SK-N-SH (cell line): ENCODE results near the gene STEEP1. TPM values are rescaled to one million over a fixed set of nuclear protein-coding genes. Genes with fewer than 3 reads are reported as not detected.

Experiments
- CTCF ChIA-PET: fragments of 300-600, 350-600 bp; formaldehyde crosslinking; extraction: SDS; loops from one replicate; lab custom pipeline; 2021; lab: Yijun Ruan, JAX
- POLR2A ChIA-PET: fragments of 350-600 bp; sonication (Branson Sonifier 250); formaldehyde crosslinking; extraction: SDS; loops from one replicate; lab custom pipeline; 2020; ENCODE audit warnings: antibody characterized with exemption, inconsistent platforms; lab: Yijun Ruan, JAX
- DNase-seq: peaks from one replicate; pipeline ENCODE4 v3.0.0; 2012
- H2AFZ ChIP-seq: fragments of 200-600 bp; sonication (generic); 2 replicates; pipeline ENCODE4 v1.8.1; 2016; ENCODE audit warnings: antibody characterized with exemption, mild to moderate bottlenecking, low read depth
- H3F3A ChIP-seq: fragments of 200-600 bp; sonication (generic); replicated peaks from 2 replicates; pipeline ENCODE3; 2016; ENCODE audit warnings: antibody characterized with exemption, mild to moderate bottlenecking; ENCODE audit not compliant: insufficient read depth
- H3K27ac ChIP-seq, 2 experiments: fragments of 200-500 bp in 1 of 2; fragments of 200-600 bp in 1 of 2; sonication (Bioruptor generic) in 1 of 2; sonication (generic), shearing (Covaris generic) in 1 of 2; 2 replicates each; pipeline versions ENCODE4 v1.5.1 to v1.6.1; 2014 to 2016; ENCODE audit warnings: low read depth in 2 of 2, inconsistent platforms in 1 of 2, low read length in 1 of 2, mild to moderate bottlenecking in 1 of 2, mixed read lengths in 1 of 2
- H3K27me3 ChIP-seq: fragments of 200-600 bp; sonication (generic), shearing (Covaris generic); 2 replicates; pipeline ENCODE4 v1.6.1; 2016; ENCODE audit warnings: mixed run types; ENCODE audit not compliant: insufficient read depth
- H3K36me3 ChIP-seq, 2 experiments: fragments of 200-500 bp in 1 of 2; fragments of 200-600 bp in 1 of 2; sonication (Bioruptor generic) in 1 of 2; sonication (generic) in 1 of 2; replicated peaks in 1 of 2; 2 replicates each; pipeline versions ENCODE3 to v1.5.1; 2014 to 2016; ENCODE audit warnings: low read length in 1 of 2, mild to moderate bottlenecking in 1 of 2; ENCODE audit not compliant: insufficient read depth in 2 of 2, control insufficient read depth in 1 of 2
- H3K4me1 ChIP-seq, 2 experiments: fragments of 200-500 bp in 1 of 2; fragments of 200-600 bp in 1 of 2; sonication (Bioruptor generic) in 1 of 2; sonication (generic), shearing (Covaris generic) in 1 of 2; 2 replicates each; pipeline versions ENCODE4 v1.5.1 to v1.6.1; 2014 to 2016; ENCODE audit warnings: low read depth in 1 of 2, low read length in 1 of 2, mixed run types in 1 of 2; ENCODE audit not compliant: insufficient read depth in 2 of 2, control insufficient read depth in 1 of 2
- H3K4me2 ChIP-seq: fragments of 200-600 bp; sonication (generic), shearing (Covaris generic); 2 replicates; pipeline ENCODE4 v1.6.1; 2017; ENCODE audit warnings: mixed run types
- H3K4me3 ChIP-seq, 2 experiments: fragments of 200-500 bp in 1 of 2; fragments of 200-600 bp in 1 of 2; sonication (Bioruptor generic) in 1 of 2; sonication (generic), shearing (Covaris generic) in 1 of 2; 2 replicates each; pipeline versions ENCODE4 v1.5.1 to v1.8.1; 2014 to 2016; ENCODE audit warnings: low read depth in 2 of 2, inconsistent platforms in 1 of 2, low read length in 1 of 2, mild to moderate bottlenecking in 1 of 2, mixed read lengths in 1 of 2, moderate library complexity in 1 of 2
- H3K79me2 ChIP-seq: fragments of 200-600 bp; sonication (generic); 2 replicates; pipeline ENCODE4 v1.8.1; 2017; ENCODE audit warnings: mild to moderate bottlenecking; ENCODE audit not compliant: insufficient read depth
- H3K9ac ChIP-seq: fragments of 200-600 bp; sonication (generic); 2 replicates; pipeline ENCODE4 v1.6.1; 2017; ENCODE audit warnings: mixed run types
- H3K9me2 ChIP-seq: fragments of 200-600 bp; sonication (generic); 2 replicates; pipeline ENCODE4 v1.6.1; 2017; ENCODE audit warnings: mixed run types
- H3K9me3 ChIP-seq: fragments of 200-600 bp; sonication (generic); 2 replicates; pipeline ENCODE4 v1.6.1; 2017; ENCODE audit warnings: mixed run types, mild to moderate bottlenecking, moderate library complexity
- H4K20me1 ChIP-seq: fragments of 200-600 bp; sonication (generic); 2 replicates; pipeline ENCODE4 v1.6.1; 2017; ENCODE audit warnings: mild to moderate bottlenecking, mixed run types; ENCODE audit not compliant: insufficient read depth
- CHD2 ChIP-seq: fragments of 150-350 bp; IDR thresholded peaks from 2 replicates; pipeline ENCODE4 v1.6.1; 2018; ENCODE audit warnings: low read length; ENCODE audit not compliant: partially characterized antibody
- CTCF ChIP-seq: fragments of 200-600 bp; sonication (generic); IDR thresholded peaks from 2 replicates; pipeline ENCODE4 v1.6.1; 2017; ENCODE audit warnings: antibody characterized with exemption, mild to moderate bottlenecking, moderate library complexity
- FOXJ3 ChIP-seq: sonication (generic); formaldehyde crosslinking; IDR thresholded peaks from 2 replicates; pipeline ENCODE4 v1.5.1; 2020; ENCODE audit warnings: mild to moderate bottlenecking, missing genetic modification reagents
- FOXM1 ChIP-seq: IDR thresholded peaks from 2 replicates; pipeline ENCODE4 v1.4.0; 2012; ENCODE audit warnings: low read depth, mild to moderate bottlenecking
- GABPA ChIP-seq: IDR thresholded peaks from 2 replicates; pipeline ENCODE4 v1.4.0; 2012; ENCODE audit warnings: low read depth, mild to moderate bottlenecking
- GATA2 ChIP-seq: sonication (generic); formaldehyde crosslinking; IDR thresholded peaks from 2 replicates; pipeline ENCODE4 v1.5.0; 2020; ENCODE audit warnings: mild to moderate bottlenecking, missing genetic modification reagents
- MAX ChIP-seq: IDR thresholded peaks from 2 replicates; pipeline ENCODE4 v1.4.0; 2012; ENCODE audit warnings: low read depth
- MEF2A ChIP-seq: IDR thresholded peaks from 2 replicates; pipeline ENCODE4 v1.4.0; 2012; ENCODE audit warnings: low read depth, borderline replicate concordance
- MXI1 ChIP-seq: IDR thresholded peaks from 2 replicates; pipeline ENCODE4 v1.6.1; 2012; ENCODE audit warnings: mild to moderate bottlenecking, low read depth, low read length, improper control_type of control experiment
- NRF1 ChIP-seq: IDR thresholded peaks from 2 replicates; pipeline ENCODE4 v1.6.1; 2012; ENCODE audit warnings: low read depth, mild to moderate bottlenecking, low read length
- POLR2AphosphoS5 ChIP-seq: IDR thresholded peaks from 2 replicates; pipeline ENCODE4 v1.6.1; 2012; ENCODE audit warnings: low read depth, low read length
- RAD21 ChIP-seq: IDR thresholded peaks from 2 replicates; pipeline ENCODE4 v1.6.1; 2012; ENCODE audit warnings: mild to moderate bottlenecking, low read length
- RCOR1 ChIP-seq: fragments of 150-350 bp; IDR thresholded peaks from 2 replicates; pipeline ENCODE4 v1.6.1; 2017; ENCODE audit warnings: antibody characterized with exemption, low read length
- REST ChIP-seq: IDR thresholded peaks from 2 replicates; pipeline ENCODE4 v1.6.1; 2012; ENCODE audit warnings: mild to moderate bottlenecking, low read depth, low read length, moderate library complexity
- SIN3A ChIP-seq: IDR thresholded peaks from 2 replicates; pipeline ENCODE4 v1.6.1; 2012; ENCODE audit warnings: low read depth, mild to moderate bottlenecking, low read length, moderate library complexity, borderline replicate concordance
- TAF1 ChIP-seq: IDR thresholded peaks from 2 replicates; pipeline ENCODE4 v1.6.1; 2012; ENCODE audit warnings: low read depth, mild to moderate bottlenecking, low read length, moderate library complexity, borderline replicate concordance
- TCF12 ChIP-seq: IDR thresholded peaks from 2 replicates; pipeline ENCODE4 v1.4.0; 2012
- ZBTB33 ChIP-seq: IDR thresholded peaks from 2 replicates; pipeline ENCODE4 v1.4.0; 2012; ENCODE audit warnings: low read depth, borderline replicate concordance
- WGBS: methylation state at CpG from one replicate; pipeline ENCODE4 v1.1.6; 2017; ENCODE audit warnings: low lambda C conversion rate; 5-methylcytosine and 5-hydroxymethylcytosine counted together
- polyA plus RNA-seq, 3 experiments: library from polyadenylated mRNA; depleted of rRNA; stranded (reverse); fragments of >200 nt; gene quantifications; 2 replicates each; pipeline ENCODE4 v1.2.3, GENCODE V29; 2012

STEEP1 gene
- polyA plus RNA-seq, 1 of the 3 experiments (the other 2 are of a cell fraction) = 19.2 TPM

- no peaks in the 10 kb centered on the region for H3K9me3 ChIP-seq
- H3K4me3 ChIP-seq = no peak overlapping the region
- TF ChIP-seq FOXM1 = no peak
- no peak for TF ChIP-seq MEF2A
- TF ChIP-seq, all 33 proteins: peak for 0
- Histone ChIP-seq H3K79me2 (peaks cover 32% of the 10 kb centered on the region), H3K4me1 (no peaks in the 10 kb centered on the region; a peak in 1 of 4 replicates), H3K27me3 (peaks cover 10% of the 10 kb centered on the region; the same call in 1 of the 2 replicates), H3K36me3 (no peaks in the 10 kb centered on the region), H3K9me2 (no peaks in the 10 kb centered on the region), H3K27ac (peak overlapping the region; percentile 61 to 62; a peak in 3 of 4 replicates), H2AFZ (peak overlapping the region; percentile 88), H3K9ac (no peak overlapping the region), H4K20me1 (0 out of 2 replicates have a peak, but pooled peaks cover 6% of the 10 kb centered on the region), H3F3A (no peaks in the 10 kb centered on the region), H3K4me2 (peak overlapping the region; percentile 66)
- ChIA-PET CTCF (interaction anchor here (0.6 to 0.7 kb wide), 2 partner anchors 152 to 845 kb away, joined by 3 read pairs; no protein-coding TSS in a partner anchor), POLR2A (interaction anchor here (0.8 kb wide), 1 partner anchor 41 kb away, joined by 3 read pairs; no protein-coding TSS in a partner anchor)
- 38% methylated on average over 7 of the region's 7 CpGs for WGBS
- no peak for DNase-seq
Measured at GRCh38 chrX:119607018-119607389, 41.8 kb upstream of the STEEP1 start.

- Histone ChIP-seq H3K9me3 (no peaks in the 10 kb centered on the region), H3K36me3 (no peaks in the 10 kb centered on the region), H3K9ac (peak within 1 kb of the TSS; percentile 71; the same call in 1 of the 2 replicates), H3K27me3 (peaks cover 10% of the 10 kb centered on the region; the same call in 1 of the 2 replicates), H3F3A (no peaks in the 10 kb centered on the region), H3K4me2 (peak within 1 kb of the TSS; percentile 66), H3K27ac (peak within 1 kb of the TSS; percentile 61 to 86; a peak in 3 of 4 replicates), H4K20me1 (0 out of 2 replicates have a peak, but pooled peaks cover 6% of the 10 kb centered on the region), H3K4me3 (peak within 1 kb of the TSS; percentile 65 to 70), H3K9me2 (no peaks in the 10 kb centered on the region), H3K79me2 (peaks cover 38% of the 10 kb centered on the region), H2AFZ (peak within 1 kb of the TSS; percentile 88), H3K4me1 (no peaks in the 10 kb centered on the region; a peak in 1 of 4 replicates)
- DNase-seq = peak; percentile 85
- 13% methylated on average over 29 of the region's 46 CpGs for WGBS
- POLR2A ChIA-PET = interaction anchor here (0.8 kb wide), 1 partner anchor 41 kb away, joined by 3 read pairs; no protein-coding TSS in a partner anchor
- CTCF ChIA-PET = interaction anchor here (0.6 to 2.3 kb wide), 5 partner anchors 20 to 845 kb away, joined by 3 to 10 read pairs (median 3); no protein-coding TSS in a partner anchor
- TF ChIP-seq NRF1 (peak; percentile 77), TAF1 (peak; percentile 66; the same call in 1 of the 2 replicates), TCF12 (no peak), CTCF (no peak), POLR2AphosphoS5 (peak; percentile 66), RCOR1 (no peak), MXI1 (0 out of 2 replicates have a peak, but pooled peaks have one; percentile 12), GATA2 (CRISPR knock-in tag) (no peak), MEF2A (no peak), MAX (peak; percentile 41; the same call in 1 of the 2 replicates), ZBTB33 (peak; percentile 95), GABPA (no peak), CHD2 (peak; percentile 99), FOXJ3 (CRISPR knock-in tag) (no peak), RAD21 (no peak), REST (no peak), SIN3A (no peak)
- TF ChIP-seq, all 33 proteins: peak for 7
Measured at GRCh38 chrX:119606280-119607017, 41.2 kb upstream of the STEEP1 start, which contains the start of gene NKRF. NKRF (minus strand) TSS chrX:119606424.
